Measurements from ENCODE around the gene PRRT1B.

PRRT1B gene

GRCh38 chr9:131582466-131583336 is 37.4 kb downstream of the PRRT1B start:
- no peak for DNase-seq

- no peak for DNase-seq
Observed at GRCh38 chr9:131583337-131583645, 38.0 kb downstream of the PRRT1B start.

GRCh38 chr9:131583836-131584555 is 38.7 kb downstream of the PRRT1B start:
- DNase-seq = no peak

GRCh38 chr9:131584858-131585257 is 39.5 kb downstream of the PRRT1B start:
- no peak for DNase-seq

- DNase-seq = peak; percentile 30 to 42
Observed at GRCh38 chr9:131585375-131585774, 40.1 kb downstream of the PRRT1B start.

GRCh38 chr9:131587331-131587730 is 42.0 kb downstream of the PRRT1B start:
- DNase-seq = no peak

GRCh38 chr9:131587906-131588305 is 42.6 kb downstream of the PRRT1B start:
- DNase-seq = no peak

- no peak for DNase-seq
Observed at GRCh38 chr9:131588396-131588795, 43.1 kb downstream of the PRRT1B start.

GRCh38 chr9:131589124-131589711 is 43.9 kb downstream of the PRRT1B start:
- no peak for DNase-seq

- no peak for DNase-seq
Observed at GRCh38 chr9:131589993-131590392, 44.7 kb downstream of the PRRT1B start.

GRCh38 chr9:131590449-131590848 is 45.1 kb downstream of the PRRT1B start:
- DNase-seq = no peak

- DNase-seq = peak; percentile 82 to 85
Observed at GRCh38 chr9:131590907-131591844, 45.9 kb downstream of the PRRT1B start.

GRCh38 chr9:131591845-131592208 is 46.5 kb downstream of the PRRT1B start:
- DNase-seq = no peak

- DNase-seq = no peak
Observed at GRCh38 chr9:131593091-131593820, 47.9 kb downstream of the PRRT1B start.

GRCh38 chr9:131593936-131594665 is 48.8 kb downstream of the PRRT1B start:
- DNase-seq = no peak

- no peak for DNase-seq
Observed at GRCh38 chr9:131594906-131595665, 49.8 kb downstream of the PRRT1B start.

GRCh38 chr9:131595696-131596429 is 50.5 kb downstream of the PRRT1B start:
- no peak for DNase-seq

GRCh38 chr9:131596430-131596743 is 51.1 kb downstream of the PRRT1B start:
- DNase-seq = no peak

- no peak for DNase-seq
Observed at GRCh38 chr9:131597246-131597645, 51.9 kb downstream of the PRRT1B start.

- DNase-seq = no peak
Observed at GRCh38 chr9:131598121-131598520, 52.8 kb downstream of the PRRT1B start.

Data from stimulated activated CD4-positive, alpha-beta T cell treated with anti-CD3 and anti-CD28 coated beads, Interleukin-2, amount 100 ng/mL, for 24 hours (primary cell).